Uterus (tissue), 4 donors: Measurements from ENCODE around the gene WDSUB1. TPM values are rescaled to one million over a fixed set of nuclear protein-coding genes. Genes with fewer than 3 reads are reported as not detected.

ENCODE experiments used
- DNase-seq, 2 donors: peaks; one replicate each; pipeline ENCODE4 v3.0.0-alpha.2; 2019 to 2020
- H3K27ac ChIP-seq, 2 donors: fragments of 200-600 bp; sonication (generic); 1 replicate in 1 of 2; 2 replicates in 1 of 2; pipeline ENCODE4 v1.5.1; 2016 to 2018
- H3K27me3 ChIP-seq, 2 donors: fragments of 200-600 bp; sonication (generic); one replicate each; pipeline ENCODE4 v1.5.1; 2018 to 2019; ENCODE audit warnings: control low read depth in 1 of 2
- H3K36me3 ChIP-seq, 2 donors: fragments of 200-600 bp; sonication (generic); one replicate each; pipeline ENCODE4 v1.5.1; 2019; ENCODE audit warnings: control low read depth in 1 of 2
- H3K4me1 ChIP-seq, 2 donors: fragments of 200-600 bp; sonication (generic); one replicate each; pipeline ENCODE4 v1.5.1; 2018 to 2019; ENCODE audit warnings: control low read depth in 1 of 2
- H3K4me3 ChIP-seq, 2 donors: fragments of 200-600 bp; sonication (generic); 1 replicate in 1 of 2; 2 replicates in 1 of 2; pipeline ENCODE4 v1.5.1; 2018 to 2019; ENCODE audit warnings: mild to moderate bottlenecking in 1 of 2
- H3K9me3 ChIP-seq, 2 donors: fragments of 200-600 bp; sonication (generic); one replicate each; pipeline ENCODE4 v1.5.1; 2019; ENCODE audit warnings: control low read depth in 1 of 2
- CTCF ChIP-seq, 4 experiments: fragments of 200-600 bp in 2 of 4; fragments of 450-650 bp in 2 of 4; sonication (generic) in 2 of 4; IDR thresholded peaks; one replicate each; pipeline ENCODE4 v1.5.1; 2016 to 2019; ENCODE audit warnings: antibody characterized with exemption in 4 of 4, mild to moderate bottlenecking in 2 of 4, moderate library complexity in 1 of 4
- POLR2A ChIP-seq, 2 donors: fragments of 450-650 bp; IDR thresholded peaks; one replicate each; pipeline ENCODE4 v1.6.1; 2016; ENCODE audit warnings: antibody characterized with exemption in 2 of 2, mild to moderate bottlenecking in 1 of 2, moderate library complexity in 1 of 2
- intact Hi-C: fragments of 100-400 bp; cut with DNase I; formaldehyde crosslinking; loops from one replicate; pipeline ENCODE4 v1.15.1; 2023; ENCODE audit warnings: low total_unique reads
- total RNA-seq, 4 donors: library from RNA; depleted of rRNA in 3 of 4; stranded (reverse); fragments of >200 nt in 3 of 4; gene quantifications; one replicate each; pipeline versions ENCODE4 v1.1.0 to v1.2.4, GENCODE V29; 2014 to 2023
- donor health status: DM: yes; HTN: yes; CAD: no.

Gene WDSUB1
- total RNA-seq, 4 donors from 2014 or later = 5.6 to 10.3 (median 8.3) TPM

GRCh38 chr2:159196393-159196925, 90.0 kb downstream of the WDSUB1 start:
- TF ChIP-seq POLR2A (IDR thresholded peaks at IDR 0.05) = no peak
- no peak for TF ChIP-seq CTCF (IDR thresholded peaks at IDR 0.05)
- H3K4me1 ChIP-seq = no peaks in the 10 kb centered on the region
- no peak for DNase-seq
- no peaks in the 10 kb centered on the region for H3K27me3 ChIP-seq
- no peaks in the 10 kb centered on the region for H3K9me3 ChIP-seq
- H3K4me3 ChIP-seq = no peak overlapping the region
- intact Hi-C loops = no loop called here
- H3K36me3 ChIP-seq = no peaks in the 10 kb centered on the region
- H3K27ac ChIP-seq = peak overlapping the region in 1 of 2 donors; percentile 1

GRCh38 chr2:159195697-159196096, 90.8 kb downstream of the WDSUB1 start:
- TF ChIP-seq CTCF (IDR thresholded peaks at IDR 0.05) (no peak), POLR2A (IDR thresholded peaks at IDR 0.05) (no peak)
- H3K9me3 ChIP-seq = no peaks in the 10 kb centered on the region
- intact Hi-C loops = no loop called here
- no peaks in the 10 kb centered on the region for H3K27me3 ChIP-seq
- H3K4me3 ChIP-seq = no peak overlapping the region
- H3K36me3 ChIP-seq = no peaks in the 10 kb centered on the region
- no peak overlapping the region for H3K27ac ChIP-seq
- no peak for DNase-seq
- no peaks in the 10 kb centered on the region for H3K4me1 ChIP-seq

- H3K27ac ChIP-seq = no peak overlapping the region
- H3K4me3 ChIP-seq = no peak overlapping the region
- TF ChIP-seq CTCF (IDR thresholded peaks at IDR 0.05) (no peak), POLR2A (IDR thresholded peaks at IDR 0.05) (no peak)
- intact Hi-C loops = no loop called here
- no peaks in the 10 kb centered on the region for H3K36me3 ChIP-seq
- DNase-seq = no peak
- no peaks in the 10 kb centered on the region for H3K4me1 ChIP-seq
- no peaks in the 10 kb centered on the region for H3K27me3 ChIP-seq
- no peaks in the 10 kb centered on the region for H3K9me3 ChIP-seq
Observed at GRCh38 chr2:159194241-159194640, 92.3 kb downstream of the WDSUB1 start.

GRCh38 chr2:159193791-159194190, 92.7 kb downstream of the WDSUB1 start:
- Histone ChIP-seq H3K27ac (no peak overlapping the region), H3K4me1 (no peaks in the 10 kb centered on the region), H3K4me3 (no peak overlapping the region), H3K27me3 (no peaks in the 10 kb centered on the region), H3K36me3 (no peaks in the 10 kb centered on the region), H3K9me3 (no peaks in the 10 kb centered on the region)
- intact Hi-C loops = no loop called here
- no peak for DNase-seq
- TF ChIP-seq CTCF (IDR thresholded peaks at IDR 0.05) (no peak), POLR2A (IDR thresholded peaks at IDR 0.05) (no peak)

GRCh38 chr2:159192371-159192918, 94.1 kb downstream of the WDSUB1 start:
- no peak overlapping the region for H3K27ac ChIP-seq
- no peaks in the 10 kb centered on the region for H3K27me3 ChIP-seq
- no peak for DNase-seq
- TF ChIP-seq CTCF (IDR thresholded peaks at IDR 0.05) = no peak
- no peak for TF ChIP-seq POLR2A (IDR thresholded peaks at IDR 0.05)
- no peaks in the 10 kb centered on the region for H3K9me3 ChIP-seq
- intact Hi-C loops = no loop called here
- no peaks in the 10 kb centered on the region for H3K36me3 ChIP-seq
- H3K4me1 ChIP-seq = no peaks in the 10 kb centered on the region
- no peak overlapping the region for H3K4me3 ChIP-seq
